ENCODE results near the gene PSD2. TPM values are rescaled to one million over a fixed set of nuclear protein-coding genes. Genes with fewer than 3 reads are reported as not detected.

PSD2 gene
- total and polyA plus RNA-seq, 2 of the 13 experiments (the other 11 are each of a cell fraction or from before 2014, with no cell fraction given): 0.07 TPM; not detected in 1

DNA sequence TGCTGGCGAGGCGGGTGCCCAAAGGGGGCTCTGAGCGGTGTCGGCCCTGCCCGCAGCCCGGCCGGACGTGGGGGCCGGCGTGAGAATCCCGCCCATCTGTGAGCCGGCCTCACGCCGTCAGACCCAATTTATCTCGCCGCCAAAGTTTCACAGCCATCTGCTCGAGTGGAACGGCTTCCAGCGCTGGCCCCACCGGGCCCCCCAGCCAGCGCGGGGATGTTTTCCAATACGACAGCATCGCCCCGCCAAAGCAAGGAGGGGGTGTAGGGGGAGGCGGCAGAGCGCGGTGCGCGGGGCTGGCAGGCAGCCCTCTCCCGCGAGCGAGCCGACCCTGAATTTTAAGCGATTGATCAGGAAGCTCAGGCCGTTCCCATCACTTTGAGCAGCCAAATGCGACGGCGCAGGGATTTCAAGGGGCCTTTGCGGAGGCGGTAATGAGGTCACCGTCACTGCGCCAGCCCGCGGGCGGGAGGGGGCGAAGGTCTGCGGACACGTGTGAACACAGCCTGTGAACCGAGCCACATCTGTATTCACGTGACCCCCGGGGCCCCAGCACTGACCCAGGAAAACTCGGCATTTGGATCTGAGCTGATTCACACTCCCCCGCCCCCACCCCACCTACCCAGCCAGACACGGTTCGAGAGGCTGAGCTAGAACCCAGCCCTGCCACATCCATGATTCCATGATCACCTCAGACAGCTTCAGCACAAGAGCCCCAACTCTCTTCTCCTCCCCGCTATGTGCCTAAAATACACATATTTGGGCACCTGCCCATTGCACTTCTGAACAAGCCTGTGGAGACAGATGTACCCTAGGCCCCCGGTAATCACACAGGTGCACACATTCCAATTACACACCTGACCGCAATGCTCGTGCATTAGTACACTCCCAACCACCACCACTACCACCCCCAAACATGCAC is 47.8 kb upstream of the PSD2 start (continued):
- TF ChIP-seq, protein P1, sequence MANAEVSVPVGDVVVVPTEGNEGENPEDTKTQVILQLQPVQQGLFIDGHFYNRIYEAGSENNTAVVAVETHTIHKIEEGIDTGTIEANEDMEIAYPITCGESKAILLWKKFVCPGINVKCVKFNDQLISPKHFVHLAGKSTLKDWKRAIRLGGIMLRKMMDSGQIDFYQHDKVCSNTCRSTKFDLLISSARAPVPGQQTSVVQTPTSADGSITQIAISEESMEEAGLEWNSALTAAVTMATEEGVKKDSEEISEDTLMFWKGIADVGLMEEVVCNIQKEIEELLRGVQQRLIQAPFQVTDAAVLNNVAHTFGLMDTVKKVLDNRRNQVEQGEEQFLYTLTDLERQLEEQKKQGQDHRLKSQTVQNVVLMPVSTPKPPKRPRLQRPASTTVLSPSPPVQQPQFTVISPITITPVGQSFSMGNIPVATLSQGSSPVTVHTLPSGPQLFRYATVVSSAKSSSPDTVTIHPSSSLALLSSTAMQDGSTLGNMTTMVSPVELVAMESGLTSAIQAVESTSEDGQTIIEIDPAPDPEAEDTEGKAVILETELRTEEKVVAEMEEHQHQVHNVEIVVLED (CRISPR knock-in tag; IDR thresholded peaks at IDR 0.05; ENCODE audit: borderline replicate concordance): no peak
- TF ChIP-seq ZBTB3 (CRISPR knock-in tag; IDR thresholded peaks at IDR 0.05; ENCODE audit: borderline replicate concordance, low read depth) (no peak), ZSCAN25 (CRISPR knock-in tag; IDR thresholded peaks at IDR 0.05) (peak; percentile 72), ZNF30 (CRISPR knock-in tag; IDR thresholded peaks at IDR 0.05) (no peak), FOSL2 (CRISPR knock-in tag; IDR thresholded peaks at IDR 0.05) (peak; percentile 67), KDM6A (CRISPR knock-in tag; IDR thresholded peaks at IDR 0.05; ENCODE audit: low read depth) (no peak), ZNF337 (CRISPR knock-in tag; IDR thresholded peaks at IDR 0.05; ENCODE audit: borderline replicate concordance, low read depth) (0 out of 2 replicates have a peak, but pooled peaks have one; percentile 50), ZNF296 (CRISPR knock-in tag; conservative IDR thresholded peaks at IDR 0.05) (no peak)
- TF ChIP-seq, protein P2, sequence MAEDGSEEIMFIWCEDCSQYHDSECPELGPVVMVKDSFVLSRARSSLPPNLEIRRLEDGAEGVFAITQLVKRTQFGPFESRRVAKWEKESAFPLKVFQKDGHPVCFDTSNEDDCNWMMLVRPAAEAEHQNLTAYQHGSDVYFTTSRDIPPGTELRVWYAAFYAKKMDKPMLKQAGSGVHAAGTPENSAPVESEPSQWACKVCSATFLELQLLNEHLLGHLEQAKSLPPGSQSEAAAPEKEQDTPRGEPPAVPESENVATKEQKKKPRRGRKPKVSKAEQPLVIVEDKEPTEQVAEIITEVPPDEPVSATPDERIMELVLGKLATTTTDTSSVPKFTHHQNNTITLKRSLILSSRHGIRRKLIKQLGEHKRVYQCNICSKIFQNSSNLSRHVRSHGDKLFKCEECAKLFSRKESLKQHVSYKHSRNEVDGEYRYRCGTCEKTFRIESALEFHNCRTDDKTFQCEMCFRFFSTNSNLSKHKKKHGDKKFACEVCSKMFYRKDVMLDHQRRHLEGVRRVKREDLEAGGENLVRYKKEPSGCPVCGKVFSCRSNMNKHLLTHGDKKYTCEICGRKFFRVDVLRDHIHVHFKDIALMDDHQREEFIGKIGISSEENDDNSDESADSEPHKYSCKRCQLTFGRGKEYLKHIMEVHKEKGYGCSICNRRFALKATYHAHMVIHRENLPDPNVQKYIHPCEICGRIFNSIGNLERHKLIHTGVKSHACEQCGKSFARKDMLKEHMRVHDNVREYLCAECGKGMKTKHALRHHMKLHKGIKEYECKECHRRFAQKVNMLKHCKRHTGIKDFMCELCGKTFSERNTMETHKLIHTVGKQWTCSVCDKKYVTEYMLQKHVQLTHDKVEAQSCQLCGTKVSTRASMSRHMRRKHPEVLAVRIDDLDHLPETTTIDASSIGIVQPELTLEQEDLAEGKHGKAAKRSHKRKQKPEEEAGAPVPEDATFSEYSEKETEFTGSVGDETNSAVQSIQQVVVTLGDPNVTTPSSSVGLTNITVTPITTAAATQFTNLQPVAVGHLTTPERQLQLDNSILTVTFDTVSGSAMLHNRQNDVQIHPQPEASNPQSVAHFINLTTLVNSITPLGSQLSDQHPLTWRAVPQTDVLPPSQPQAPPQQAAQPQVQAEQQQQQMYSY (CRISPR knock-in tag; IDR thresholded peaks at IDR 0.05): peak; percentile 64; the same call in 1 of the 2 replicates
- TF ChIP-seq, protein P3, sequence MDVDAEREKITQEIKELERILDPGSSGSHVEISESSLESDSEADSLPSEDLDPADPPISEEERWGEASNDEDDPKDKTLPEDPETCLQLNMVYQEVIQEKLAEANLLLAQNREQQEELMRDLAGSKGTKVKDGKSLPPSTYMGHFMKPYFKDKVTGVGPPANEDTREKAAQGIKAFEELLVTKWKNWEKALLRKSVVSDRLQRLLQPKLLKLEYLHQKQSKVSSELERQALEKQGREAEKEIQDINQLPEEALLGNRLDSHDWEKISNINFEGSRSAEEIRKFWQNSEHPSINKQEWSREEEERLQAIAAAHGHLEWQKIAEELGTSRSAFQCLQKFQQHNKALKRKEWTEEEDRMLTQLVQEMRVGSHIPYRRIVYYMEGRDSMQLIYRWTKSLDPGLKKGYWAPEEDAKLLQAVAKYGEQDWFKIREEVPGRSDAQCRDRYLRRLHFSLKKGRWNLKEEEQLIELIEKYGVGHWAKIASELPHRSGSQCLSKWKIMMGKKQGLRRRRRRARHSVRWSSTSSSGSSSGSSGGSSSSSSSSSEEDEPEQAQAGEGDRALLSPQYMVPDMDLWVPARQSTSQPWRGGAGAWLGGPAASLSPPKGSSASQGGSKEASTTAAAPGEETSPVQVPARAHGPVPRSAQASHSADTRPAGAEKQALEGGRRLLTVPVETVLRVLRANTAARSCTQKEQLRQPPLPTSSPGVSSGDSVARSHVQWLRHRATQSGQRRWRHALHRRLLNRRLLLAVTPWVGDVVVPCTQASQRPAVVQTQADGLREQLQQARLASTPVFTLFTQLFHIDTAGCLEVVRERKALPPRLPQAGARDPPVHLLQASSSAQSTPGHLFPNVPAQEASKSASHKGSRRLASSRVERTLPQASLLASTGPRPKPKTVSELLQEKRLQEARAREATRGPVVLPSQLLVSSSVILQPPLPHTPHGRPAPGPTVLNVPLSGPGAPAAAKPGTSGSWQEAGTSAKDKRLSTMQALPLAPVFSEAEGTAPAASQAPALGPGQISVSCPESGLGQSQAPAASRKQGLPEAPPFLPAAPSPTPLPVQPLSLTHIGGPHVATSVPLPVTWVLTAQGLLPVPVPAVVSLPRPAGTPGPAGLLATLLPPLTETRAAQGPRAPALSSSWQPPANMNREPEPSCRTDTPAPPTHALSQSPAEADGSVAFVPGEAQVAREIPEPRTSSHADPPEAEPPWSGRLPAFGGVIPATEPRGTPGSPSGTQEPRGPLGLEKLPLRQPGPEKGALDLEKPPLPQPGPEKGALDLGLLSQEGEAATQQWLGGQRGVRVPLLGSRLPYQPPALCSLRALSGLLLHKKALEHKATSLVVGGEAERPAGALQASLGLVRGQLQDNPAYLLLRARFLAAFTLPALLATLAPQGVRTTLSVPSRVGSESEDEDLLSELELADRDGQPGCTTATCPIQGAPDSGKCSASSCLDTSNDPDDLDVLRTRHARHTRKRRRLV (CRISPR knock-in tag; IDR thresholded peaks at IDR 0.05): no peak
- TF ChIP-seq, protein P4, sequence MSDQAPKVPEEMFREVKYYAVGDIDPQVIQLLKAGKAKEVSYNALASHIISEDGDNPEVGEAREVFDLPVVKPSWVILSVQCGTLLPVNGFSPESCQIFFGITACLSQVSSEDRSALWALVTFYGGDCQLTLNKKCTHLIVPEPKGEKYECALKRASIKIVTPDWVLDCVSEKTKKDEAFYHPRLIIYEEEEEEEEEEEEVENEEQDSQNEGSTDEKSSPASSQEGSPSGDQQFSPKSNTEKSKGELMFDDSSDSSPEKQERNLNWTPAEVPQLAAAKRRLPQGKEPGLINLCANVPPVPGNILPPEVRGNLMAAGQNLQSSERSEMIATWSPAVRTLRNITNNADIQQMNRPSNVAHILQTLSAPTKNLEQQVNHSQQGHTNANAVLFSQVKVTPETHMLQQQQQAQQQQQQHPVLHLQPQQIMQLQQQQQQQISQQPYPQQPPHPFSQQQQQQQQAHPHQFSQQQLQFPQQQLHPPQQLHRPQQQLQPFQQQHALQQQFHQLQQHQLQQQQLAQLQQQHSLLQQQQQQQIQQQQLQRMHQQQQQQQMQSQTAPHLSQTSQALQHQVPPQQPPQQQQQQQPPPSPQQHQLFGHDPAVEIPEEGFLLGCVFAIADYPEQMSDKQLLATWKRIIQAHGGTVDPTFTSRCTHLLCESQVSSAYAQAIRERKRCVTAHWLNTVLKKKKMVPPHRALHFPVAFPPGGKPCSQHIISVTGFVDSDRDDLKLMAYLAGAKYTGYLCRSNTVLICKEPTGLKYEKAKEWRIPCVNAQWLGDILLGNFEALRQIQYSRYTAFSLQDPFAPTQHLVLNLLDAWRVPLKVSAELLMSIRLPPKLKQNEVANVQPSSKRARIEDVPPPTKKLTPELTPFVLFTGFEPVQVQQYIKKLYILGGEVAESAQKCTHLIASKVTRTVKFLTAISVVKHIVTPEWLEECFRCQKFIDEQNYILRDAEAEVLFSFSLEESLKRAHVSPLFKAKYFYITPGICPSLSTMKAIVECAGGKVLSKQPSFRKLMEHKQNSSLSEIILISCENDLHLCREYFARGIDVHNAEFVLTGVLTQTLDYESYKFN (CRISPR knock-in tag; conservative IDR thresholded peaks at IDR 0.05): peak; percentile 63

Data from HepG2 (cell line).